IMR-90 (cell line): Measurements from ENCODE around the gene F10. TPM values are rescaled to one million over a fixed set of nuclear protein-coding genes. Genes with fewer than 3 reads are reported as not detected.

ENCODE experiments used
- ATAC-seq: fragments of 200-7000 bp; cut with Tn5 transposase; 2 replicates; pipeline ENCODE4 v1.9.1; 2020; ENCODE audit warnings: low read depth, mild to moderate bottlenecking, moderate library complexity
- BruUV-seq: library from RNA; stranded (reverse); fragments of 400-500 nt; replicated peaks from 2 replicates; lab custom pipeline; 2021; lab: Mats Ljungman, UMichigan
- CTCF ChIA-PET: fragments of 300-600 bp; formaldehyde crosslinking; extraction: SDS; loops from one replicate; lab custom pipeline; 2021; ENCODE audit warnings: antibody characterized with exemption; lab: Yijun Ruan, JAX
- POLR2A ChIA-PET: fragments of 300-600 bp; sonication (Branson Sonifier 250); formaldehyde crosslinking; loops from one replicate; lab custom pipeline; 2022; ENCODE audit warnings: antibody characterized with exemption; ENCODE audit not compliant: unreplicated experiment; lab: Charles Lee
- DNase-seq: peaks from one replicate; pipeline ENCODE4 v3.0.0; 2013
- H2AFZ ChIP-seq: replicated peaks from 2 replicates; pipeline ENCODE3; 2013; ENCODE audit warnings: low read length, mild to moderate bottlenecking; ENCODE audit not compliant: poor library complexity
- H2AK5ac ChIP-seq: 2 replicates; pipeline ENCODE4 v1.6.1; 2013; ENCODE audit warnings: low read depth, low read length, inconsistent platforms
- H2AK9ac ChIP-seq: replicated peaks from 2 replicates; pipeline ENCODE3; 2013; ENCODE audit warnings: mild to moderate bottlenecking, low read depth, low read length, moderate library complexity; ENCODE audit not compliant: poor library complexity
- H2BK120ac ChIP-seq: 2 replicates; pipeline ENCODE4 v1.6.1; 2013; ENCODE audit warnings: low read depth, low read length, inconsistent platforms
- H2BK15ac ChIP-seq: 3 replicates; pipeline ENCODE4 v1.6.1; 2013; ENCODE audit warnings: low read depth, low read length, inconsistent platforms
- H2BK20ac ChIP-seq: 2 replicates; pipeline ENCODE4 v1.6.1; 2013; ENCODE audit warnings: low read depth, mild to moderate bottlenecking, inconsistent platforms, low read length, moderate library complexity
- H2BK5ac ChIP-seq: 2 replicates; pipeline ENCODE4 v1.6.1; 2013; ENCODE audit warnings: mild to moderate bottlenecking, low read depth, low read length, inconsistent platforms; ENCODE audit not compliant: poor library complexity, severe bottlenecking
- H3K14ac ChIP-seq: replicated peaks from 2 replicates; pipeline ENCODE4 v1.6.1; 2013; ENCODE audit warnings: low read depth, low read length, inconsistent platforms
- H3K18ac ChIP-seq: 2 replicates; pipeline ENCODE4 v1.6.1; 2013; ENCODE audit warnings: low read depth, low read length, control low read depth
- H3K23ac ChIP-seq: 2 replicates; pipeline ENCODE4 v1.6.1; 2013; ENCODE audit warnings: low read depth, low read length, inconsistent platforms
- H3K27ac ChIP-seq: 2 replicates; pipeline ENCODE4 v1.5.1; 2013; ENCODE audit warnings: mild to moderate bottlenecking, control low read depth, low read length; ENCODE audit not compliant: insufficient read depth
- H3K27me3 ChIP-seq: 2 replicates; pipeline ENCODE4 v1.6.1; 2013; ENCODE audit warnings: low read length; ENCODE audit not compliant: control insufficient read depth, insufficient read depth
- H3K36me3 ChIP-seq: 2 replicates; pipeline ENCODE4 v1.6.1; 2013; ENCODE audit warnings: low read length, mixed read lengths; ENCODE audit not compliant: control insufficient read depth, insufficient read depth
- H3K4ac ChIP-seq: 2 replicates; pipeline ENCODE4 v1.6.1; 2013; ENCODE audit warnings: low read depth, low read length, inconsistent platforms
- H3K4me1 ChIP-seq: 2 replicates; pipeline ENCODE4 v1.6.1; 2013; ENCODE audit warnings: low read length, mixed read lengths; ENCODE audit not compliant: control insufficient read depth, insufficient read depth
- H3K4me2 ChIP-seq: 2 replicates; pipeline ENCODE4 v1.6.1; 2013; ENCODE audit warnings: low read depth, mild to moderate bottlenecking, control low read depth, low read length, moderate library complexity
- H3K4me3 ChIP-seq: 2 replicates; pipeline ENCODE4 v1.5.1; 2013; ENCODE audit warnings: low read depth, mild to moderate bottlenecking, control low read depth, low read length, moderate library complexity; ENCODE audit not compliant: insufficient read depth
- H3K56ac ChIP-seq: 2 replicates; pipeline ENCODE4 v1.6.1; 2013; ENCODE audit warnings: low read length, inconsistent platforms; ENCODE audit not compliant: insufficient read depth; ENCODE audit errors: extremely low read depth
- H3K79me1 ChIP-seq, 2 experiments: 2 replicates each; pipeline ENCODE4 v1.6.1; 2013; ENCODE audit warnings: low read length in 2 of 2, inconsistent platforms in 1 of 2, low read depth in 1 of 2
- H3K9ac ChIP-seq: 2 replicates; pipeline ENCODE4 v1.6.1; 2013; ENCODE audit warnings: low read depth, low read length, control low read depth
- H3K9me1 ChIP-seq: 2 replicates; pipeline ENCODE4 v1.6.1; 2013; ENCODE audit warnings: low read length, inconsistent platforms; ENCODE audit not compliant: insufficient read depth
- H3K9me3 ChIP-seq: 2 replicates; pipeline ENCODE4 v1.6.1; 2013; ENCODE audit warnings: low read length; ENCODE audit not compliant: control insufficient read depth, insufficient read depth
- H4K20me1 ChIP-seq: 2 replicates; pipeline ENCODE4 v1.6.1; 2013; ENCODE audit warnings: low read length, inconsistent platforms; ENCODE audit not compliant: insufficient read depth
- H4K5ac ChIP-seq: 2 replicates; pipeline ENCODE4 v1.6.1; 2013; ENCODE audit warnings: mild to moderate bottlenecking, low read depth, low read length, control low read depth
- H4K8ac ChIP-seq, 2 experiments: 2 replicates each; pipeline ENCODE4 v1.6.1; 2013; ENCODE audit warnings: low read depth in 2 of 2, low read length in 2 of 2, control low read depth in 1 of 2, inconsistent platforms in 1 of 2
- H4K91ac ChIP-seq: 2 replicates; pipeline ENCODE4 v1.6.1; 2013; ENCODE audit warnings: low read depth, low read length, inconsistent platforms; ENCODE audit not compliant: insufficient read depth
- POLR2A ChIP-seq: IDR thresholded peaks from 2 replicates; pipeline ENCODE4 v1.6.1; 2012; ENCODE audit warnings: mild to moderate bottlenecking, low read depth, low read length
- WGBS, 2 experiments: methylation state at CpG; one replicate each; pipeline versions ENCODE4 v1.1.5 to v1.1.7; 2013; ENCODE audit warnings: missing lambda C conversion rate in 2 of 2; ENCODE audit not compliant: insufficient read length in 1 of 2; ENCODE audit errors: extremely low coverage in 2 of 2; 5-methylcytosine and 5-hydroxymethylcytosine counted together
- dilution Hi-C: fragments of 300-500 bp; cut with HindIII; formaldehyde crosslinking; loops from one replicate; pipeline ENCODE4 v1.14.3; 2018; ENCODE audit warnings: low sequenced_read_pairs; ENCODE audit not compliant: unreplicated experiment
- in situ Hi-C: fragments of 300-500 bp; cut with MboI; formaldehyde crosslinking; loops from 3 replicates; pipeline ENCODE4 v1.14.3; 2019; ENCODE audit warnings: low sequenced_read_pairs, inconsistent platforms, mixed read lengths
- intact Hi-C: fragments of 100-400 bp; cut with micrococcal nuclease; formaldehyde crosslinking; loops from 2 replicates; pipeline ENCODE4 v1.10.0; 2022
- polyA plus RNA-seq, 3 experiments: library from polyadenylated mRNA; depleted of rRNA; stranded (reverse); fragments of >200 nt; gene quantifications; 2 replicates each; pipeline ENCODE4 v1.2.3, GENCODE V29; 2012; ENCODE audit warnings: low replicate concordance in 1 of 3
- total RNA-seq: library from RNA; depleted of rRNA; stranded (reverse); fragments of >200 nt; gene quantifications from 2 replicates; pipeline ENCODE4 v1.2.3, GENCODE V29; 2012

F10 gene
- total and polyA plus RNA-seq, 2 of the 4 experiments (the other 2 are of a cell fraction) = 9.1 to 19.5 TPM

DNA sequence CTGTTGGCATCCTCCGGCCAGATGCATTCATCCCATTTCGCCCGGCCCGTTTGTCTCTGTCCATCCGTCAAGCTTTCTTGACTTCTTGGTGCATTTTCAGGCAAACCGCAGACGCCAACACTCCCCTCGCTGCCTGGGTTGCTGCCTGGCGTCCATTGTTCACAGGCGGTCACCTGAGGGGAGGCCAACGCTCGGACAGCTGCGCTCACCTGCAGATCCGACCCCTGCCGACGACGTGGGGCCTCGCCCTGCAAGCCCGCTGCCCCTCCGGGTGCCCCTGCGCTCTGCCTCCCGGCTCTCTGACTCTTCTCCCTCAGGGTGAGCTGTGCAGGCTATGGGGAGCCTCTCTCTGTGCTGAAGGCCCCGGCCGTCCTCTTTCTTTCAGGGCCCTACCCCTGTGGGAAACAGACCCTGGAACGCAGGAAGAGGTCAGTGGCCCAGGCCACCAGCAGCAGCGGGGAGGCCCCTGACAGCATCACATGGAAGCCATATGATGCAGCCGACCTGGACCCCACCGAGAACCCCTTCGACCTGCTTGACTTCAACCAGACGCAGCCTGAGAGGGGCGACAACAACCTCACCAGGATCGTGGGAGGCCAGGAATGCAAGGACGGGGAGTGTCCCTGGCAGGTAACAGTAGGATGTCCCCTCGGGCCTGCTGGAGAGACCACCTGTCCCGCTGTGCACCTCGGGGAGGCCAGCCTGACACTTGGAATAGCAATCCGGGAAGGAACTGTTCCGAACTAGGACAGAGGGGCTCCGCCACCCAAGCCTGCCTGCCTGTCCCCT lies 21.1 kb downstream of the F10 start:
- Histone ChIP-seq H3K18ac (no peak overlapping the region), H3K36me3 (0 out of 2 replicates have a peak, but pooled peaks cover 1% of the 10 kb centered on the region), H4K91ac (no peak overlapping the region), H2AK9ac (no peak overlapping the region), H3K14ac (no peak overlapping the region), H4K20me1 (no peaks in the 10 kb centered on the region), H3K27me3 (0 out of 2 replicates have a peak, but pooled peaks cover 2% of the 10 kb centered on the region), H3K4ac (no peak overlapping the region), H3K4me2 (no peak overlapping the region), H3K9ac (no peak overlapping the region), H2BK5ac (no peak overlapping the region), H4K8ac (no peak overlapping the region), H4K5ac (no peak overlapping the region), H2BK120ac (no peak overlapping the region), H2AK5ac (no peak overlapping the region), H3K9me1 (no peaks in the 10 kb centered on the region; the same call in 1 of the 2 replicates), H3K4me1 (no peaks in the 10 kb centered on the region), H3K9me3 (no peaks in the 10 kb centered on the region), H3K56ac (no peak overlapping the region), H2BK20ac (no peak overlapping the region), H2AFZ (no peak overlapping the region), H3K23ac (no peak overlapping the region), H3K27ac (no peak overlapping the region), H3K79me1 (no peaks in the 10 kb centered on the region), H2BK15ac (no peak overlapping the region), H3K4me3 (no peak overlapping the region)
- ATAC-seq = no peak
- intact Hi-C loops = no loop called here
- in situ Hi-C loops = no loop called here
- DNase-seq = no peak
- ChIA-PET CTCF (interaction anchor here (0.6 kb wide), 2 partner anchors 16 to 24 kb away, joined by 3 to 10 read pairs; no protein-coding TSS in a partner anchor), POLR2A (no interaction called here)
- no peak for TF ChIP-seq POLR2A
- 85% methylated on average over 13 of the region's 39 CpGs; no CpG with 5 or more reads in 1 of the 2 experiments for WGBS, 2 experiments
- BruUV-seq = no TSS peak
- dilution Hi-C loops = no loop called here
